GM18951 (cell line): Measurements from ENCODE around the gene POU6F2.

Source experiments
- POLR2A ChIP-seq: IDR thresholded peaks from 4 replicates; pipeline ENCODE4 v1.6.1; 2011; ENCODE audit warnings: mild to moderate bottlenecking; ENCODE audit not compliant: insufficient read length, insufficient read depth; ENCODE audit errors: extremely low read depth
- in situ Hi-C: fragments of 300-500 bp; cut with MboI; formaldehyde crosslinking; loops from one replicate; pipeline ENCODE4 v1.12.0; 2022; ENCODE audit warnings: low sequenced_read_pairs, mixed read lengths, inconsistent platforms; ENCODE audit not compliant: unreplicated experiment

The POU6F2 gene

GRCh38 chr7:39509912-39510311, 532.2 kb downstream of the POU6F2 start:
- in situ Hi-C loops = loop anchor here (25.0 kb wide), 1 partner anchor 1073 kb away; no protein-coding TSS in a partner anchor
- no peak for TF ChIP-seq POLR2A

GRCh38 chr7:39510864-39511354, 533.2 kb downstream of the POU6F2 start:
- in situ Hi-C loops = loop anchor here (25.0 kb wide), 1 partner anchor 1074 kb away; no protein-coding TSS in a partner anchor
- no peak for TF ChIP-seq POLR2A

GRCh38 chr7:39515534-39516228, 538.0 kb downstream of the POU6F2 start:
- in situ Hi-C loops = loop anchor here (25.0 kb wide), 1 partner anchor 1078 kb away; no protein-coding TSS in a partner anchor
- TF ChIP-seq POLR2A = no peak

GRCh38 chr7:39516498-39516897, 538.8 kb downstream of the POU6F2 start:
- in situ Hi-C loops = loop anchor here (25.0 kb wide), 1 partner anchor 1079 kb away; no protein-coding TSS in a partner anchor
- TF ChIP-seq POLR2A = no peak

- in situ Hi-C loops = loop anchor here (25.0 kb wide), 1 partner anchor 1080 kb away; no protein-coding TSS in a partner anchor
- TF ChIP-seq POLR2A = no peak
These were observed 539.5 kb downstream of the POU6F2 start for GRCh38 chr7:39517240-39517639.
